H9 (cell line): ENCODE data around the gene GPR146. TPM values are rescaled to one million over a fixed set of nuclear protein-coding genes. Genes with fewer than 3 reads are reported as not detected.

Experiments used
- DNase-seq: peaks from one replicate; pipeline ENCODE4 v3.0.0-alpha.2; 2017
- H2AFZ ChIP-seq: one replicate; pipeline ENCODE4 v1.6.1; 2013; ENCODE audit warnings: mild to moderate bottlenecking, low read length, control low read depth, moderate library complexity
- H2AK5ac ChIP-seq: 2 replicates; pipeline ENCODE4 v1.6.1; 2013; ENCODE audit warnings: low read length, control low read depth, mixed read lengths; ENCODE audit not compliant: insufficient read length
- H2BK120ac ChIP-seq: one replicate; pipeline ENCODE4 v1.6.1; 2013; ENCODE audit warnings: low read depth, mild to moderate bottlenecking, low read length, control low read depth, inconsistent platforms; ENCODE audit not compliant: poor library complexity, severe bottlenecking
- H2BK12ac ChIP-seq: 2 replicates; pipeline ENCODE4 v1.6.1; 2013; ENCODE audit warnings: low read length, control low read depth, mixed read lengths, low read depth; ENCODE audit not compliant: insufficient read length
- H2BK15ac ChIP-seq: 2 replicates; pipeline ENCODE4 v1.6.1; 2013; ENCODE audit warnings: low read depth, low read length, control low read depth
- H2BK20ac ChIP-seq: one replicate; pipeline ENCODE4 v1.6.1; 2013; ENCODE audit warnings: low read depth, mild to moderate bottlenecking, low read length, control low read depth, inconsistent platforms; ENCODE audit not compliant: poor library complexity, severe bottlenecking
- H2BK5ac ChIP-seq: 2 replicates; pipeline ENCODE4 v1.6.1; 2013; ENCODE audit warnings: low read length, control low read depth, mixed read lengths; ENCODE audit not compliant: insufficient read length
- H3K14ac ChIP-seq: 2 replicates; pipeline ENCODE4 v1.6.1; 2013; ENCODE audit warnings: low read length, control low read depth; ENCODE audit not compliant: insufficient read depth
- H3K18ac ChIP-seq: 2 replicates; pipeline ENCODE4 v1.6.1; 2013; ENCODE audit warnings: low read depth, mild to moderate bottlenecking, mixed read lengths, low read length, control low read depth; ENCODE audit not compliant: insufficient read length
- H3K23ac ChIP-seq: 2 replicates; pipeline ENCODE4 v1.6.1; 2013; ENCODE audit warnings: low read length, control low read depth, mixed read lengths, low read depth; ENCODE audit not compliant: insufficient read length
- H3K23me2 ChIP-seq: 2 replicates; pipeline ENCODE4 v1.6.1; 2013; ENCODE audit warnings: low read depth, mild to moderate bottlenecking, mixed read lengths, low read length, control low read depth; ENCODE audit not compliant: insufficient read length, poor library complexity, severe bottlenecking
- H3K27ac ChIP-seq: 2 replicates; pipeline ENCODE4 v1.5.1; 2013; ENCODE audit warnings: low read length, control low read depth, mixed read lengths, low read depth; ENCODE audit not compliant: insufficient read length
- H3K27me3 ChIP-seq: 2 replicates; pipeline ENCODE4 v1.6.1; 2013; ENCODE audit warnings: low read length, control low read depth, inconsistent platforms; ENCODE audit not compliant: insufficient read depth
- H3K4ac ChIP-seq: 2 replicates; pipeline ENCODE4 v1.6.1; 2013; ENCODE audit warnings: low read depth, mild to moderate bottlenecking, control low read depth, inconsistent platforms, low read length, moderate library complexity
- H3K4me1 ChIP-seq: 2 replicates; pipeline ENCODE4 v1.6.1; 2013; ENCODE audit warnings: low read length, control low read depth, inconsistent platforms; ENCODE audit not compliant: insufficient read depth
- H3K4me2 ChIP-seq: 2 replicates; pipeline ENCODE4 v1.6.1; 2013; ENCODE audit warnings: low read length, control low read depth, mixed read lengths; ENCODE audit not compliant: insufficient read length, insufficient read depth
- H3K56ac ChIP-seq: 2 replicates; pipeline ENCODE4 v1.6.1; 2013; ENCODE audit warnings: low read depth, mild to moderate bottlenecking, mixed read lengths, low read length, control low read depth; ENCODE audit not compliant: insufficient read length
- H3K79me1 ChIP-seq: 2 replicates; pipeline ENCODE4 v1.6.1; 2013; ENCODE audit warnings: low read depth, mild to moderate bottlenecking, moderate library complexity, low read length, control low read depth, inconsistent platforms; ENCODE audit not compliant: insufficient read depth, poor library complexity, severe bottlenecking
- H3K79me2 ChIP-seq: 2 replicates; pipeline ENCODE4 v1.6.1; 2013; ENCODE audit warnings: low read length, control low read depth, inconsistent platforms; ENCODE audit not compliant: insufficient read depth
- H3K9ac ChIP-seq: 2 replicates; pipeline ENCODE4 v1.6.1; 2013; ENCODE audit warnings: low read length, control low read depth, mixed read lengths; ENCODE audit not compliant: insufficient read length; ENCODE audit errors: extremely low read depth
- H3K9me3 ChIP-seq: one replicate; pipeline ENCODE4 v1.6.1; 2013; ENCODE audit warnings: low read depth, low read length, inconsistent platforms; ENCODE audit not compliant: control insufficient read depth
- H3T11ph ChIP-seq: one replicate; pipeline ENCODE4 v1.6.1; 2013; ENCODE audit warnings: mild to moderate bottlenecking, low read length, control low read depth, inconsistent platforms
- H4K20me1 ChIP-seq: one replicate; pipeline ENCODE4 v1.6.1; 2013; ENCODE audit not compliant: control insufficient read depth, insufficient read length, insufficient read depth
- H4K5ac ChIP-seq: 2 replicates; pipeline ENCODE4 v1.6.1; 2013; ENCODE audit warnings: low read depth, mild to moderate bottlenecking, mixed read lengths, low read length, control low read depth; ENCODE audit not compliant: insufficient read length
- H4K8ac ChIP-seq: replicated peaks from 2 replicates; pipeline ENCODE4 v1.6.1; 2013; ENCODE audit warnings: low read length, control low read depth, mixed read lengths, low read depth; ENCODE audit not compliant: insufficient read length
- H4K91ac ChIP-seq: 2 replicates; pipeline ENCODE4 v1.6.1; 2013; ENCODE audit warnings: low read depth, mild to moderate bottlenecking, moderate library complexity, mixed read lengths, low read length, control low read depth; ENCODE audit not compliant: insufficient read length
- H3K27ac Mint-ChIP-seq, 3 experiments: 2 replicates in 2 of 3; 3 replicates in 1 of 3; pipeline ENCODE4 v1.8.0; 2020 to 2021; ENCODE audit warnings: mixed read lengths in 3 of 3, mild to moderate bottlenecking in 1 of 3, moderate library complexity in 1 of 3
- H3K27me3 Mint-ChIP-seq: 2 replicates; pipeline ENCODE4 v1.8.0; 2021; ENCODE audit warnings: low read depth, mild to moderate bottlenecking, moderate library complexity, mixed read lengths
- H3K36me3 Mint-ChIP-seq, 3 experiments: 2 replicates in 2 of 3; 3 replicates in 1 of 3; pipeline ENCODE4 v1.8.0; 2020 to 2021; ENCODE audit warnings: low read depth in 3 of 3, mixed read lengths in 3 of 3; ENCODE audit not compliant: insufficient read depth in 1 of 3
- H3K4me1 Mint-ChIP-seq, 2 experiments: 2 replicates each; pipeline ENCODE4 v1.8.0; 2020; ENCODE audit warnings: mixed read lengths in 2 of 2
- H3K4me3 Mint-ChIP-seq, 2 experiments: 2 replicates in 1 of 2; 3 replicates in 1 of 2; pipeline ENCODE4 v1.8.0; 2020 to 2021; ENCODE audit warnings: mild to moderate bottlenecking in 2 of 2, mixed read lengths in 2 of 2, moderate library complexity in 1 of 2
- H3K9me3 Mint-ChIP-seq, 2 experiments: 2 replicates in 1 of 2; 3 replicates in 1 of 2; pipeline ENCODE4 v1.8.0; 2020; ENCODE audit warnings: mild to moderate bottlenecking in 2 of 2, mixed read lengths in 2 of 2, moderate library complexity in 1 of 2
- CTCF ChIP-seq: fragments of 200-600 bp; sonication (generic); conservative IDR thresholded peaks from 3 replicates; pipeline ENCODE4 v1.8.0; 2021; ENCODE audit warnings: antibody characterized with exemption, mild to moderate bottlenecking
- WGBS: extraction: QIAGEN DNeasy Blood & Tissue Kit; methylation state at CpG from one replicate; pipeline ENCODE4 v1.1.7; 2013; ENCODE audit warnings: missing lambda C conversion rate, low lambda C conversion rate, mixed read lengths; ENCODE audit not compliant: insufficient read length; ENCODE audit errors: extremely low coverage; 5-methylcytosine and 5-hydroxymethylcytosine counted together
- total RNA-seq: library from RNA; stranded (reverse); gene quantifications from 2 replicates; pipeline ENCODE4 v1.2.1, GENCODE V29; 2021

GPR146 gene
- total RNA-seq, 1 experiment from 2014 or later, result 1.4 TPM

GRCh38 chr7:1004018-1004852, 40.1 kb upstream of the GPR146 start:
- no peak overlapping the region for H2AFZ ChIP-seq
- no peak overlapping the region for H2AK5ac ChIP-seq
- no peaks in the 10 kb centered on the region for H4K20me1 ChIP-seq
- Mint-ChIP-seq H3K4me1 (peaks cover 2 to 10% of the 10 kb centered on the region in 2 experiments; a peak in 2 of 4 replicates), H3K4me3 (no peak overlapping the region), H3K9me3 (no peaks in the 10 kb centered on the region; a peak in 2 of 5 replicates), H3K27me3 (no peaks in the 10 kb centered on the region), H3K27ac (peak overlapping the region in 1 of 3 experiments; percentile 90; a peak in 2 of 7 replicates), H3K36me3 (peaks cover 4 to 9% (median 8%) of the 10 kb centered on the region in 3 experiments; a peak in 6 of 7 replicates)
- H2BK5ac ChIP-seq, result no peak overlapping the region
- no peak overlapping the region for H2BK20ac ChIP-seq
- no peak overlapping the region for H3K4ac ChIP-seq
- H3K4me2 ChIP-seq, result no peak overlapping the region
- H4K8ac ChIP-seq, result no peak overlapping the region
- H2BK15ac ChIP-seq, result no peak overlapping the region
- no peaks in the 10 kb centered on the region for H3K27me3 ChIP-seq
- H3K18ac ChIP-seq, result no peak overlapping the region
- no peak for DNase-seq
- no peaks in the 10 kb centered on the region for H3K79me2 ChIP-seq
- H3K14ac ChIP-seq, result no peak overlapping the region
- no peak overlapping the region for H3K9ac ChIP-seq
- no peak overlapping the region for H3T11ph ChIP-seq
- no peaks in the 10 kb centered on the region for H3K4me1 ChIP-seq
- H3K23ac ChIP-seq, result no peak overlapping the region
- no peaks in the 10 kb centered on the region for H3K23me2 ChIP-seq
- H2BK12ac ChIP-seq, result no peak overlapping the region
- no peak overlapping the region for H3K27ac ChIP-seq
- H4K91ac ChIP-seq, result no peak overlapping the region
- no peaks in the 10 kb centered on the region for H3K9me3 ChIP-seq
- no peak overlapping the region for H4K5ac ChIP-seq
- WGBS, result no CpG with 5 or more reads among the region's 32 CpGs
- no peak overlapping the region for H2BK120ac ChIP-seq
- no peak overlapping the region for H3K56ac ChIP-seq
- no peak for TF ChIP-seq CTCF
- no peaks in the 10 kb centered on the region for H3K79me1 ChIP-seq
